AG08395 (cell line): ENCODE data around the gene RYR2.

ENCODE experiments used
- DNase-seq: peaks from one replicate; pipeline ENCODE4 v3.0.0; 2012; ENCODE audit warnings: mixed read lengths, low spot score

RYR2 gene

DNA sequence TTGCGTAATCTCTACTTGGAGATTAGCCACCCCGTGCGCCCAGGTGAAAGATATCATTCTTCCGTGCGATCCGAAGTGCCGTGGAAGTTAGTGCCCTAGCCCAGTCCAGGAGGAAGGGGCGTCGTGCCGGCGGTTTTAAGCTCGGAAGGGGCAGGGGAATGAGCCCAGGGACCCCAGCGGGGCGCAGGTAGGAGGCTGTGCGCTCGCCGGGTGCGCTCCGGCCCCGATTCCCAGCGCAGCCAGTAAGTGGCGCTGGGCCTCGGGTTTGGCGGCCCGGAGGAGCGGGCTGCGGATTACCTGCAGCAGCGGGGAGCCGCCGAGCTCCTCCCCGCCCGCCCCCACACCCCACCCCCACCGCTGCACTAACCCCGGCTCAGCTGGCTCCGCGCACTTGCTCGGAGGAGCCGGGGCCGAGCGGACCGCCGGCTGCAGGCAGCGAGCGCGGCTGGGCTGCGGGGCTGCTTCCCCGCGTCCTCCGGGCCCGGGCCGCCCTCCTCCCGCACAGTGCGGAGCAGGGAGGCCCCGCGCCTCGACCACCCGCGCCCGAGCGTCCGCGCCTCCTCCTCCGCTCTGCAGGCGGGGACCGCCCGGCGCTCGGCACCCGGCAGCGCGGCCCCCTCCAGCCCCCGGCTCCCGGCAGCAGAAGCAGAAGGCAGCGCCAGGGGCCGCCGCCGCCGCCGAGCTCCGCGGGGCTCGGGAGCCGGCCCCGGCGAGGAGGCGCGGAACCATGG is at the start of gene RYR2:
Gene RYR2 (plus strand): TSS at position 390 of the 731 bp plus-strand sequence. CDS start 338 bp downstream, at position 728.
- no peak for DNase-seq

DNA sequence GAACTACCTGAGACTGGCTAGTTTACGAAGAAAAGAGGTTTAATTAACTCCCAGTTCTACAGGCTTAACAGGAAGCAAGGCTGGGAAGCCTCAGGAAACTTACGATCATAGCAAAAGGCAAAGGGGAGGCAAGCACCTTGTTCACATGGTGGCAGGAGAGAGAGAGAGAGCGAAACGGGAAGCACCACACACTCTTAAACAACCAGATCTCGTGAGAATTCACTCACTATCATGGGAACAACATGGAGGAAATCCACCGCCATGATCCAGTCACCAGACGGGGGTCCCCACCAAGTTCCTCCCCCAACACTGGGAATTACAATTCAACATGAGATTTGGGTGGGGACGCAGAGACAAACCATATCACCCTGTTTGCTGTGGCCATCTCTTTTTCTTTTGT is 49.5 kb upstream of the RYR2 start:
- no peak for DNase-seq

DNA sequence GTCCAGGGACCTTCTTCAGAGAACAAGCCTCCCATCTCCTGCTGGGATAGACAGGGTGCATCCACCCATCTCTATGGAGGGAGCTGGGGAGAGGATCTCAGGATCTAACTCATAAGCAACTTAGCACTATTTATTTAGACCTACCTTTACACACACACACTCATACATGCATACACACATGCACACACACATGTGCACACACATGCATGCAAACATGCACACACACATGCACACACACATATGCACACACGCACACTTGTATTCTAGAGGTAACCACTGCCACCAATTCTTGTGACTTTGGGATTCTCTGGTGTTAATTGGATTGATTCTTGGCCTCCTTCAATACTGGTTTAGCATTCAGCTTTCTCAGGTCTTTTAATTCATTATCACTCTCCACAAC is 47.5 kb upstream of the RYR2 start:
- DNase-seq, result no peak

DNA sequence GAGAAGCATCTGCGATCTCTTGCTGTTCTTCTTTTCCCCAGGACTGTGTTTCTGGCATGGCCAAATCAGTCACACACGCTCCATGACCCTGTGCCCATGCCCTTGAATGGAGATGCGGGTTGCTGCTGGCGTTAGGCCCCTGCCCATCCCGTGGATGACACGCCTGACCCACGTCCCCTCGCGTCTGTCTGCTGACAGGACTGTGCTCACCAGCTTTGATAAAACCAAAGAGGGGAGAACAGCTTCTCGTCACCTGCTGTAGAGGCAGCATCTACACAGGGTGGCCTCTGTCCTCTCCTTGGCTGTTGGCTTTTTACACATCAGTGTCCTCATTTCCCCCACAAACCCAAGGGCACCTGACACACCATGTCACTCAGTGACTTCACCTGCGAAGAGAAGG is 44.6 kb upstream of the RYR2 start:
- no peak for DNase-seq

DNA sequence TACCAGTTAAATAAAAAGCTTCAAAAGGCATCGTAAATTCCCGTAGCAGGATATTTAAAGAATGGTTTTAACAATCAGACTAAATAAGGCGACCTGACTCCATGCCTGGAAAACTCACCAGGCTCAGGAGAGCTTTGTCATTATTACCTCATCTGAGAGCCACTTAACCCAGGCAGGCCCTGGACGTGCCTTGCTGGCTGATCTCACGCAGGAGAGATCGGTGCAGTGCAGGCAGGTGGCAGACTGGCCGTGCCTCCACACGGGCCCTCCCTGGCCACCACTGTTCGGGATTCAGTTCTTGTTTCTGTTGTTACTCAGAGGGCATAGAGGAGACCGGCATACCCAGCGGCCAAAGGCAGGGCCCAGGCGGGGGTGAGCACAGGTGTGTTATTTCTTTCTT is 44.1 kb upstream of the RYR2 start:
- DNase-seq, result no peak

DNA sequence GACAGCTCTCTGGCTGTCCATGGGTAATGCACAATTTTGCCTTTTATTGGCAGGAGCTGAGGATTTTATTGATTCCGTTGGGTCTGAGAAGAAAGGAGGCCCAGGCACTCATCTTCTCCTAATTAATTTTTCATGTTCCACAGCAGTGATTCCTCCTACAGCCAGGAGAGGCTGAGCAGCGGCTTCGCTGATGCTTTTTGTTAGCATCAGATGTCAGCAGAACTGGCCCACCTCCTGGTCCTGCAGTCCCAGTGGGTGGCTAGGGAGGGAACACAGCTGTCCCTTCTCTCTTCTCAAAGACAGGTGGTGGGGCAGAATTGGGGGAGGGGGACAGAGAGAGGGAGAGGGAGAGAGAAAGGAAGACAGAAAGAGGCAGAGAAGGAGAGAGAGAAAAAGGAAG is 43.4 kb upstream of the RYR2 start:
- DNase-seq, result no peak

DNA sequence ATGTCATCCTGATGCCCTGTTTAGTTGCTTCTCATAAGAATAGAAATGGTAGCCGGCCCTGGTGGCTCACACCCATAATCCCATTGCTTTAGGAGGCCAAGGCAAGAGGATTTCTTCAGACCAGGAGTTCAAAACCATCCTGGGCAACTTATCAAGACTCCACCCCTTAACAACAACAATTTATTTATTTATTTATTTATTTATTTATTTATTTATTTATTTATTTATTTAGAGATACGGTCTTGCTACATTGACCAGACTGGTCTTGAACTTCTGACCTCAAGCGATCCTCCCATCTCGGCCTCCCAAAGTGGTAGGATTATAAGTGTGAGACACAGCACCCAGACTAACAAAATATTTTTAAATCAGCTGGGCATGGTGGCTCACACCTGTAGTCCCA is 41.8 kb upstream of the RYR2 start:
- no peak for DNase-seq

DNA sequence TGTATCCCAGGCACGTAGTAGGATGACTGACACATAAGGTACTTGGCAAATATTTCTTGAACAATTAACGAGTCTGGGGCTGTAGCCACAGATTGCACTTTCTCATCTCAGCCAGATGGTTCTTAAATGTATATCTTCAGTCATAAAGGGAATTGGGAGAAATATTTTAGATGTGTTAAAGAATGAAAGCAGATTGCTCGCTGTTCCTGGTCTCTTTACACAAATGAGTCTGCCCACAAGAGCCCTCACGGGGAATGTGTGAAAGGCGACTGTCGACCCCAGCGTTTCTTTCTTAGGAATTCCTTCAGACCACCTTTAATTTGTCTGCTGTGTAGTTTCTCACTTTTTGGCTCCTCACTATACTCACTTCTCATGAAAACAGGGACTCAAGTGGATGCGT is 38.5 kb upstream of the RYR2 start:
- DNase-seq, result no peak

DNA sequence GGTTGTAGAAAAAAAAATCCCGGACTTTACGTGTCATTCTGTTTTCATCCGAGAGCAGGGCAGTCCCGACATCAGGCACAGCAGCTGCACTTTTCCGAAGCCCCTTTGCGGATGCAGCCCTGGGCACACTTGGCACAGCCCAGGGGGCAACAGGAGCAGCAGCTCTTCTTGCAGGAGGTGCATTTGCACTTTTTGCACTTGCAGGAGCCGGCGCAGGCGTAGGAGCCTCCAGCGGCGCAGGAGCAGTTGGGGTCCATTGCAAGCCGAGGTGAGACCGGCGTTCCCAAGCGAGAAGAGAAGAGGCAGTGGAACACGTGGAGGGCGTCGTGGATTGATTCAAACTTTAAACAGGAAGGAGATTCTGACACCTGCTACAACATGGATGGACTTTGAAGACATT is 37.9 kb upstream of the RYR2 start, which contains the start of gene MT1HL1:
Gene MT1HL1 (minus strand): TSS at position 326 of the 400 bp plus-strand sequence. CDS start 69 bp downstream, at position 257.
- no peak for DNase-seq

DNA sequence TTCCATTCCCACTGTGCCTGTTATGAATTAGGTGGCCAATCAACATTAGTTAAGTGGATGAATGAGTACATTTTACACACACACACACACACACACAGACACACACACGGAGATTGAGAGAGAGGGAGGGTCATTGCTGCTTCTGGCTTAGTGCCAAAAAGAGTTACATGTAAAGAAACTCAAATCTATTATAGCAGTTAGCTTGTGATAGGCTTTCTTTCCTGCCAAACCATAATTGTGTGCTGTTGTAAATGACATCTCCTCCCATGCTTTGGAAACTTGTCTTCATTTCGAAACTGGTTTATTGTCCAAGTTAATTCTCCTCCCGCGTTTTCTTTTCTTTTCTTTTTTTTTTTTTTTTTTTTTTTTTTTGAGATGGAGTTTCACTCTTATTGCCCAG is 36.3 kb upstream of the RYR2 start:
- no peak for DNase-seq

DNA sequence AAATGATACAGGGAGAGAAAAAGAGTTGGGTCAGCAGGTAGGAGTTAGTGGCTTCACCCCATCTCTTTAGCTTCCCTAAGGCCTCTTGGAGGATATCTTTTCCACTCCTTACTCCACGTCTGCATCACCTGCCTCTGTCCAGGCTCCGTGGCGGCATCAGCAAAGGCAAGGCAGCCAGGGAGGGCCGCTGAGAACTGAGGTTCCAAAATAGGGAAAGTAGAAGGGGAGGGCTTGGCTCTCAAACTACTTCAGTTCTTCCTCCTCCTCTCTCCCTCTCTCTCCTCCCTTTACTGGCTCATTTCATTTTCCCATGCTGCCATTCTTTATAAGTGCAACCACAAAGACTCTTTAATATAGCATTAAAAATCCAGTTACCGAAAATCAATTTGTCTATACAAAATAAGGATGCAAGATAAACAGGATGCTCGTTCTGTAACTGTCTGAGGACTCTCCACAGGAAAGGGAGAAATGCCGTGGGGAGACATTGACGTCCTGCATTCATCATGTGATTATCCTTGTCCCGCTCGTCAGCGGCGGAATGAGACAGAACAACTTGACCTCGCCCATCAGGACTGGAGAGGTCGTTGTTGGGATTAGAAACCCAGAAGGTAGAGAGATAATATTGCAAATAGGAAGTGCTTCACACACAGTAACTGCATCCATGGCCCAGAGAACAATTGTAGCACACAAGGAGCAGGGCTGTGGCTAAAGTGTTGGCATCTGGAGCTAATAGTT is 34.7 kb upstream of the RYR2 start:
- no peak for DNase-seq

DNA sequence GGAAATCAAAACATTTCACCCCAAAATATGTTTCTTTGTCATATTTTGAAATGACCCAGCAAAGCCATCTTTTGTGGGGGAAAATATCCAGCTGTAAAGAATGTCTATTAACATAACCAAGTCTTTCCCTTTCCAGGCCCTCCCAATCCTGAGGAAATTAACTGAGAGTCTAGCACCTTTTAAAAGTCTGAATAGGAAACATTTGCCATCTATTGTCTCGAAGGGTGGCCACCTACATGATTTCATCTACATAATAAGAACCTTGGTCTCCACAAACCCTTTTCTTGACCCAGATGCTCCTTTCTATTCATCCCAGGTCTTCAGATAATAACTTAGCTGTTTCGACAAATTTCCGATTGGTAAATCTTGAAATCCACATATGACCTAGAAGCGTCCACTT is 32.4 kb upstream of the RYR2 start:
- DNase-seq, result no peak

DNA sequence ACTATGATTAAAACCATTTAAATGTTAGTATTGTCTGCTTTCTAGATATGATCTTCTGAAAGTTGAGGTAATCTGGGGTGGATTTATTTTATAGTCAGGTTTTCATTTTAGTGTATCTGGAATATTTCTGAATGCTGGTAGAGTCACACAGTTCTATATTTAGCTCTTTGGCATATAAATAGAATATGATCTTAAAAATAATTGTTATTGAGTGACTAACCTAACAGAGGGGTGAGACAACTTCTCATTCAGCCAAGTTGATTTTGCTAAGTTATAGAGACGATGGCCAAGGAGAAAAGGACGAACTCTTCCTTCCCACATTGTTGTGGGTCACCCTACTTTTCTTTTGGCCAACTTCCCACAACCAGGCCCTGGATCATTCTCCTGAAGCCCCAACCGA is 30.6 kb upstream of the RYR2 start:
- DNase-seq, result no peak

DNA sequence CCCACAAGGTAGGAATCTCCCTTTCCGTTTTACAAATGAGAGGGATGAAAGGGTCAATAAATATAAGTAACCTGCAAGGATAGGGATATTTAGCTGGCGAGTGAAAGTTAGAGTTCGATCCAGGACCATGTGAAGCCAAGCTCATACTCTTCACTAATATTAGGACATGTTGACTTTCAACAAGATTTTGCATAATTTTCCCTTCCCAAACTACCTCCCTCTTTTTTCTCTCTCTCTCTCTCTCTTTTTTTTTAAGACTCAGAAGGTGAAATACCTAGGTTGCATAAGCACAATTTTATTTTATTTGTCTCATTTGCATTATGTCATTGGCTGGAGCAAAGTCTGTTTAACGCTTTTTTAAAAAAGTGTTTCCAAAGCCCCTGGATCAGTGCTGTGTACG is 29.6 kb upstream of the RYR2 start:
- DNase-seq, result no peak

DNA sequence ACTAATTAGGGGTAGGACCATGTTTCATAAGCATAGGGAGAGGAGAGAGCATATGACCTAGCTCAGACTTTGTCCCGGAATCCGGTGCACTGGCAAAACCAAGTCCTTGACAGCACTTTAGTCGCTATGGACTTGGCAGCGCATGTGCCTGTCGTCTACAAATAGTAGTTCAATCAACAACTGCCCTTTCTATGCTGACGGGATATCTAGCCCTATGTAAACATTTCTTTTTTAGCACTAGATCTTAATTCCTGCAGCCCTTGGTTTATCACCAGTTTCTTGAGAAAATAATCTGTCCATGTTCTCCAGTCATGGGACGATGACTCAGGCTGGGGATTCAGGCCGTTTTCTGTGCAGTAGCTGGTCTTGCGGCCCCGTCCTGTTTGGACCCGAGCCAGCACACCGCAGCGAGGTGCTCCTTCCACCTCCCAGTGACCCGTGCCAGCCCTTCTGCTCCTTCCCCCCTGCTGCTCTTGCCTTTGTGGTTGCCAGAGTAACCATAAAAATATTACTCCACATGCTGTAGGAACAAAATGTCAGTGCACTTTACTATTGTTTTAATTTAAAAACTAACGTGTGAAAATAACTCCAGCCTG is 29.1 kb upstream of the RYR2 start:
- no peak for DNase-seq

DNA sequence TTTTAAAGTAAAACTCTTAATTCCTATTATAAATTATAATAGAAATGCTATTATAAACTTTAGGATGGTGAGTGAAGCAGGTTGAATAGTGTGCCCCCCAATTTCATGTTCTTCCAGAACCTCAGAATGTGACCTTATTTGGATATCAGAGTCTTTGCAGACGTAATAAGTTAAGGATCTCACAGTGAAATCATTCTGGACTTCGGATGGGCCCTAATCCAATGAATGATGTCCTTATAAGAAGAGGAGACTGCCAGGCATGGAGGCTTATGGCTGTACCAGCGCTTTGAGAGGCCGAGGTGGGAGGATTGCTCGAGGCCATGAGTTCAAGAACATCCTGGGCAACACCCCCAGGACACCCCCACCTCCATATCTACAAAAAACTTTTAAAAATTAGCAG is 28.4 kb upstream of the RYR2 start:
- no peak for DNase-seq

DNA sequence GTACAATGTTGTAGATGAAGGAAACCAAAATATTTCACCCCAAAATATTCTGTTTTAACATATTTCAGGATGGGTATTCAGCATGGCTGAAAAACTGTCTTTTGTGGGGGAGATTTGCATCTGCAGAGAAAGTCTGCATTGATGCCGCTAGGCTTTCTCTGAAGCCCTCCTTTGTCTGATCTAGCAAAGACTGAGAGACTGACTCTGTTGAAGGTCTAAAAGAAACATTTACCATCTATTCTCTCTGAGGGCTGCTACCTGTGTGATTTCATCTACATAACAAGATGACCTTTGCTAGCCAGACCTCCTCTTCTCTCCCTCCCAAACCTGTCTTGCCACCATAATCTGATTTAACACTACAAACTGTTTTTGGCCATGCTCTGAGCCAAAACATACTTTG is 25.4 kb upstream of the RYR2 start:
- DNase-seq, result no peak

DNA sequence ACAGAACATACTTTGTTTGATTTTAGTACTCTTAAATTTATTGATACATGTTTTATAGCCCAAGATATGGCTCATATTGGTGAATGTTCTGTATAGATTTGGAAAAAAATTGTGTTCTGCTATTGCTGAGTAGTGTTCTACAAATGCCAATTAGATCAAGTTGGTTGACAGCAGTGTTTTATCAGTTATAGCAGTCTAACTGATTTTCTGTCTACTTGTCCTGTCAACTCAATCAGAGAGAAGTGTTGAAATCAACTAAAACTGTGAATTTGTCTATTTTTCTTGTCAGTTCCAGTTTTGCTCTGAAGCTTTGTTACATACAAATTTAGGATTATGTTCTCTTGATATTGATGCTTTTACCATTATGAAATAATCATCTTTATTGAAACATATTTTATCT is 23.1 kb upstream of the RYR2 start:
- no peak for DNase-seq

DNA sequence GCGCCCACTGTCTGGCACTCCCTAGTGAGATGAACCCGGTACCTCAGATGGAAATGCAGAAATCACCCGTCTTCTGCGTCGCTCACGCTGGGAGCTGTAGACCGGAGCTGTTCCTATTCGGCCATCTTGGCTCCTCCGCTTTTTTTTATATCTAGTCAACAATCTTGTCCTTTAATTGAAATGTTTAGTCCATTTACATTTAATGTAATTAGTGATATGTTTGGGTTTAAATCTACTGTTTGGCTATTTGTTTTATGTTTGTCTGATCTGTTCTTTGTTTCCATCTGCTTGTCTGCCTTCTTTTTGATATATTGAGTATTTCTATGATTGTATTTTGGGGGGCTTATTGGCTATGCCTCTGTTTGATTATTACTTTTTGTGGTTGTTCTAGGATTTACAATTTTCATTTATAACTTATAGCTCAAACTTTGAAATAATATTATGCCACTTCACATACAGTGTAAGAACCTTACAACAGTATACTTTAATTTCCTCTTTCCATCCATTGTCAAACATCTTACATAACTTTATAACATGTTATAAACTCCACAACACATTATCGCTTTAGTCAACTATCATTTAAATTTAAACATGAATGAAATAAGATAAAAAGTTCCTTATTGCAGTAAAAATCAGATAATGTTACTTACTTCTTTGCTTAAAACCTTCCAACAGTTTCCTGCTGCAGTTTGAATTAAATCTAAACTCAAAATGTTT is 16.5 kb upstream of the RYR2 start:
- no peak for DNase-seq

DNA sequence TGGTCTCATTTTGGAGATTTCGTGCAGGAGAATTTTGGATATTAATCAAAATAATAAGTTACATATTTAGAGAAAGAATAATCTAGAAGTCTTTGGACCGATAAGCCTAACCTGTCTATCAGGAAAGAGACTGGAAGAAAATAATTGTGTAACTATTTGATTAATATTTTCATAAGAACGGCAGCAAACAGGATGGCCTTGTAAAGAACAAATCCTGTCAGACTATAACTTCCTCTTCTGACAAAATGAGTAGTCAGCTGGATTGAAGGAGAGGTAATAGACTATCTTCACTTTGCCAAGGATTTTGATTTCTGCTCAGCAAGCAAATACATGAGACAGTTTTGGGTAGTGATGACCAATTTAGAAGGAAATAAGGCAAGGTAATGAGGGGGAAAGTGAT is 12.7 kb upstream of the RYR2 start:
- no peak for DNase-seq

DNA sequence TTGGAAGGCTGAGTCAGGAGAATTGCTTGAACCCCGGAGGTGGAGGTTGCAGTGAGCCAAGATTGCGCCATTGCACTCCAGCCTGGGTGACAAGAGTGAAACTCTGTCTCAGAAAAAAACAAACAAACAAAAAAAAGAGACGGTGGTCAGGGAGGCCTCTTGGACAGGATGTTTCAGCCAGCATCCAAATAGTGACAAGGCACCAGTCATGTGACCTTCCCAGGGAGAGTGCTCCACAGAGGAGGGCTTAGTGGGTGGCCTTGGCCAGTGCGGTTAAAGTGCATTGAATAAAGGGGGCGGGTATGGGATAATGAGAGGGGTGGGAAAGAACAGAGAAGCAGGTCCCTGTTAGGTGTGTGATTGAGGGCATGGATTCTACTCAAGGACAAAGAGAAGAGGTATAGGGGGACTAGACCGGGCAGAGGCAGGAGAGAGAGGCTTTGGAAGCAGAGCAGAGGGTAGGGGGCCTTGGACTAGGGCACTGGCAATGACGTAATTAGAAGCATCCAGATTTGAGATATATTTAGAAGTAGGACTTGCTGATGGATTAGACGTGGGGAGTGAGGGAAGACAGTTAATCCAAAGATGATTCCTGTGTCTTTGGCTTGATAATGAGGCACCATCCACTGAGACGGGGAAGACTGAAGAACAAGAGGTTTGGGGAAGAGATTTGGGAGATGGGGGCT is 12.0 kb upstream of the RYR2 start:
- DNase-seq, result no peak

DNA sequence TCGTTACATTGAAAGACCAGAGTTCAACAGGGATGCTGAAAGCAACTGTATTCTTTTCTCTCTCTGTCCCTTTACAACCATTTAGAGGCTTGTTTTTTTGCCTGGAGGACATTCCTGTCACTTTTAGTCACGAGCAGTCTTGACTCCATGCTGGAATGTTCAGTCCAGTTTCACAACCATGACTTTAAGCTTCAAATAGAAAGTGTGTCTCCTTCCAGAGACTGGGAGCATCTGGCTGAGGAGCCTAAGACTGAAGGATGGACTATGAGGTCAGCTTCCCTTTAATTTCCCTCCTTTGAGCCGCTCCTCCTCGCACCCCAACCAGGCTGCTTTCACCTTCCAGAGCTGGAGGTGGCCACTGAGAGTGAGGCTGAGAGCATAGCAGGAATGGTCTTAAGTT is 10.5 kb upstream of the RYR2 start:
- peak; percentile 54 for DNase-seq
